Natural killer cell (primary cell): ENCODE measurements around the gene PLCH1. TPM values are rescaled to one million over a fixed set of nuclear protein-coding genes. Genes with fewer than 3 reads are reported as not detected.

ENCODE experiments used
- ATAC-seq, 3 donors: fragments of 150-1000 bp in 2 of 3; fragments of 200-7000 bp in 1 of 3; cut with Tn5 transposase; 1 replicate in 1 of 3; 2 replicates in 2 of 3; pipeline ENCODE4 v1.10.0; 2021; ENCODE audit warnings: mild to moderate bottlenecking in 2 of 3, moderate library complexity in 2 of 3
- DNase-seq, 2 donors: peaks; one replicate each; pipeline versions ENCODE4 v3.0.0 to v3.0.0-alpha.2; 2013 to 2021; ENCODE audit warnings: mixed read lengths in 1 of 2
- H3K27ac ChIP-seq: one replicate; pipeline ENCODE4 v1.5.1; 2013; ENCODE audit warnings: mild to moderate bottlenecking, low read length
- H3K27me3 ChIP-seq: one replicate; pipeline ENCODE4 v1.6.1; 2013; ENCODE audit warnings: low read length; ENCODE audit not compliant: control insufficient read depth, insufficient read depth
- H3K36me3 ChIP-seq: one replicate; pipeline ENCODE4 v1.6.1; 2013; ENCODE audit warnings: low read length; ENCODE audit not compliant: control insufficient read depth, insufficient read depth
- H3K4me1 ChIP-seq: one replicate; pipeline ENCODE4 v1.6.1; 2013; ENCODE audit warnings: low read length; ENCODE audit not compliant: control insufficient read depth, insufficient read depth
- H3K4me3 ChIP-seq: one replicate; pipeline ENCODE4 v1.5.1; 2013; ENCODE audit warnings: low read length
- H3K9me3 ChIP-seq: one replicate; pipeline ENCODE4 v1.6.1; 2013; ENCODE audit warnings: low read length; ENCODE audit not compliant: control insufficient read depth, insufficient read depth
- H3K27ac Mint-ChIP-seq, 2 donors: one replicate each; pipeline ENCODE4 v1.8.0; 2022; ENCODE audit warnings: mild to moderate bottlenecking in 2 of 2, mixed read lengths in 2 of 2, moderate library complexity in 1 of 2
- H3K27me3 Mint-ChIP-seq, 2 donors: one replicate each; pipeline ENCODE4 v1.8.0; 2022; ENCODE audit warnings: low read depth in 2 of 2, mixed read lengths in 2 of 2
- H3K36me3 Mint-ChIP-seq: one replicate; pipeline ENCODE4 v1.8.0; 2022; ENCODE audit warnings: mixed read lengths
- H3K4me1 Mint-ChIP-seq, 2 donors: one replicate each; pipeline ENCODE4 v1.8.0; 2022; ENCODE audit warnings: mixed read lengths in 2 of 2
- H3K4me3 Mint-ChIP-seq: one replicate; pipeline ENCODE4 v1.8.0; 2022; ENCODE audit warnings: mild to moderate bottlenecking, moderate library complexity, mixed read lengths
- H3K9me3 Mint-ChIP-seq, 2 donors: one replicate each; pipeline ENCODE4 v1.8.0; 2022; ENCODE audit warnings: mixed read lengths in 2 of 2
- WGBS: methylation state at CpG from one replicate; pipeline ENCODE4 v1.1.7; 2013; ENCODE audit warnings: missing lambda C conversion rate; ENCODE audit not compliant: insufficient coverage; 5-methylcytosine and 5-hydroxymethylcytosine counted together
- intact Hi-C: fragments of 100-400 bp; cut with micrococcal nuclease; formaldehyde crosslinking; loops from one replicate; pipeline ENCODE4 v1.14.2; 2022
- total RNA-seq, 4 donors: library from RNA; stranded (reverse); fragments of 120-200 nt in 1 of 4; gene quantifications; one replicate each; pipeline versions ENCODE4 v1.2.3 to v1.2.4, GENCODE V29; 2013 to 2022
- TF ChIP-seq, protein P1 (sequence below): fragments of 200-600 bp; IDR thresholded peaks from one replicate; pipeline ENCODE4 v1.8.0; 2022; ENCODE audit warnings: antibody characterized with exemption

The PLCH1 gene
- total RNA-seq, 3 donors from 2014 or later (not counting 1 experiment from before 2014, with no cell fraction given) = 0.05 to 0.26 (median 0.08) TPM

DNA sequence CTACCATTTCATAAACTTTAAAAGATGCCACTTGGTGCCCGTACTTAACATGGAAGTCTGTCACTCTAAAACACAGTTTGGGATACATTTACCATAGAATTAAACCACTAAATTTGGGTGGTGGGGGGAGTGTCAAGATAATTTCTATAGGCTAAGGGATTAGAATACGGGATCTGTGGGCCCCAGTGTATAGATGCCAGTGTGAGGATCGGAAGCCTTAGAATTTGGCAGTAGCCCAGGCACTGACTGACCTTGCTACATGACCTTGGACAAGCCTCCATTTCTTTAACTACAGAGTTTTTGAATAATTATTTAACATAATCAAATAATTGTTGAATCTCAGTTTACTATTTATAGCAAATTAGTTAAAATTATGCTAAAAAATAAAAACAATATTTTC is 375.1 kb downstream of the PLCH1 start:
- H3K9me3 ChIP-seq = peaks cover 4% of the 10 kb centered on the region
- H3K27ac ChIP-seq = no peak overlapping the region
- no peaks in the 10 kb centered on the region for H3K36me3 Mint-ChIP-seq
- H3K4me1 ChIP-seq = no peaks in the 10 kb centered on the region
- no peak overlapping the region for H3K4me3 Mint-ChIP-seq
- H3K4me3 ChIP-seq = no peak overlapping the region
- no peak for DNase-seq
- TF ChIP-seq, protein P1, sequence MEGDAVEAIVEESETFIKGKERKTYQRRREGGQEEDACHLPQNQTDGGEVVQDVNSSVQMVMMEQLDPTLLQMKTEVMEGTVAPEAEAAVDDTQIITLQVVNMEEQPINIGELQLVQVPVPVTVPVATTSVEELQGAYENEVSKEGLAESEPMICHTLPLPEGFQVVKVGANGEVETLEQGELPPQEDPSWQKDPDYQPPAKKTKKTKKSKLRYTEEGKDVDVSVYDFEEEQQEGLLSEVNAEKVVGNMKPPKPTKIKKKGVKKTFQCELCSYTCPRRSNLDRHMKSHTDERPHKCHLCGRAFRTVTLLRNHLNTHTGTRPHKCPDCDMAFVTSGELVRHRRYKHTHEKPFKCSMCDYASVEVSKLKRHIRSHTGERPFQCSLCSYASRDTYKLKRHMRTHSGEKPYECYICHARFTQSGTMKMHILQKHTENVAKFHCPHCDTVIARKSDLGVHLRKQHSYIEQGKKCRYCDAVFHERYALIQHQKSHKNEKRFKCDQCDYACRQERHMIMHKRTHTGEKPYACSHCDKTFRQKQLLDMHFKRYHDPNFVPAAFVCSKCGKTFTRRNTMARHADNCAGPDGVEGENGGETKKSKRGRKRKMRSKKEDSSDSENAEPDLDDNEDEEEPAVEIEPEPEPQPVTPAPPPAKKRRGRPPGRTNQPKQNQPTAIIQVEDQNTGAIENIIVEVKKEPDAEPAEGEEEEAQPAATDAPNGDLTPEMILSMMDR = no peak
- peaks cover 0 to 2% of the 10 kb centered on the region in 2 donors for H3K9me3 Mint-ChIP-seq
- peaks cover 0 to 6% of the 10 kb centered on the region in 2 donors for H3K27me3 Mint-ChIP-seq
- 93% methylated on average over 2 of the region's 3 CpGs for WGBS
- no peaks in the 10 kb centered on the region for H3K4me1 Mint-ChIP-seq
- no peak overlapping the region for H3K27ac Mint-ChIP-seq
- intact Hi-C loops = no loop called here
- no peak for ATAC-seq
- H3K36me3 ChIP-seq = no peaks in the 10 kb centered on the region
- no peaks in the 10 kb centered on the region for H3K27me3 ChIP-seq

DNA sequence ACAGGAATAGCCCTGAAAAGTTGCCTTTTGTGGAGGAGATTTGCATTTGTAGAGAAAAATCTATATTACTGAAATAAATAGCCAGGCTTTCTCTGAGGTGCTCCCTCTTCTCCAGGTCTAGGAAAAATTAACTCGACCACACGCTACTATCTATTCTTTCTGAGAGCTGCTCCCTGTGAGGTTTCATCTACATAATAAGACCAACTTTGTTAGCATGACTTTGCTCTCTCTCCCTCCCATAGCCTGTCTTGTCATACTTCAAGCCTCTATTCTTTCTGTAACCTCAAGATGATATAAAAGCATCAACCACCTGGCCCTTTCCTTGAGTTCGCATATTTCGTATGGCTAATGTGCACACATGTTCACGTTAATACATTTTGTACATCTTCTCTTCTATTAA is 375.6 kb downstream of the PLCH1 start:
- Mint-ChIP-seq H3K36me3 (no peaks in the 10 kb centered on the region), H3K9me3 (peaks cover 0 to 2% of the 10 kb centered on the region in 2 donors), H3K4me3 (no peak overlapping the region), H3K27ac (no peak overlapping the region), H3K27me3 (peaks cover 0 to 6% of the 10 kb centered on the region in 2 donors), H3K4me1 (no peaks in the 10 kb centered on the region)
- ATAC-seq (no peak), DNase-seq (no peak)
- no peaks in the 10 kb centered on the region for H3K4me1 ChIP-seq
- H3K27me3 ChIP-seq = no peaks in the 10 kb centered on the region
- over 99% methylated on average over 5 of the region's 5 CpGs for WGBS
- TF ChIP-seq, protein P1 = no peak
- no peak overlapping the region for H3K27ac ChIP-seq
- intact Hi-C loops = no loop called here
- H3K9me3 ChIP-seq = peaks cover 4% of the 10 kb centered on the region
- no peaks in the 10 kb centered on the region for H3K36me3 ChIP-seq
- no peak overlapping the region for H3K4me3 ChIP-seq

DNA sequence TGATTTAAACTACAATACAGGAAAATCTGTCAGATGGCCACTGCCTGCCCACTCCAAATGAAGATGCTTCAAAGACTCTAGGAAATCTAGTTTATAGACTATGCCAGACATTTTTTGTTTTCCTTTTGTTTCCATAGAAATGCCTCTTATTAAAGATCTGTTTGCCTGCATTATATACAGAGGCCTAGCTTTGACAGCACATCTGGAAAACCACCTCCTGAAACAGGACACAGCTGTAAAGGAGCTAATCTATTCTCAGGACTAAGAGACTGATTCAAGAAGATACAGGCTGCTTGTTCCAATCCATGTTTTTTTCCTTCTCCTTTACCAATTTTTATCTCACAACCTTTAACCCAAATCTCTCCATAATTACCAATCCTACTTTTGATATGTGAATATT is 376.1 kb downstream of the PLCH1 start:
- Histone ChIP-seq H3K4me3 (no peak overlapping the region), H3K27me3 (no peaks in the 10 kb centered on the region), H3K27ac (no peak overlapping the region), H3K9me3 (peaks cover 4% of the 10 kb centered on the region), H3K4me1 (no peaks in the 10 kb centered on the region), H3K36me3 (no peaks in the 10 kb centered on the region)
- H3K4me1 Mint-ChIP-seq = no peaks in the 10 kb centered on the region
- H3K36me3 Mint-ChIP-seq = no peaks in the 10 kb centered on the region
- DNase-seq = no peak
- ATAC-seq = no peak
- H3K4me3 Mint-ChIP-seq = no peak overlapping the region
- H3K27me3 Mint-ChIP-seq = peaks cover 0 to 6% of the 10 kb centered on the region in 2 donors
- intact Hi-C loops = no loop called here
- TF ChIP-seq, protein P1 = no peak
- peaks cover 0 to 2% of the 10 kb centered on the region in 2 donors for H3K9me3 Mint-ChIP-seq
- H3K27ac Mint-ChIP-seq = no peak overlapping the region

DNA sequence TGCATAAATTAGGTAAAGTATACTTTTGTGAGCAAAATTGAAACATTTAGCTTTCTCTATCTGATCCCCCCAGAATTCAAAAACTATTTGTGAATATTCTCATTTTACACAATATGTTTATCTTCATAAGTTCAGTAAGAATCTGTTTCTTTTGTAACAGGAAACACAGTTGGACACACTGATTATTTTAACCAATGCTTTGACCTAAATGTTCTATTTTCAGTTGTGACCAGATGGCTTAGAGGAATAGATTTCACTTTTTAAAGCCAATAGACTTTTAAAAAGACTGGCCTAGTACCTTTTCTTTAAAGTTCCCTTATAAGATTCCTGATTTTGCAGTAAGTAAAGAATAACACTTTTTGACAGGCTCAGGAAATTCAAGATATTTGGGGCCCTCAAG is 377.4 kb downstream of the PLCH1 start:
- Mint-ChIP-seq H3K9me3 (peaks cover 0 to 2% of the 10 kb centered on the region in 2 donors), H3K36me3 (no peaks in the 10 kb centered on the region), H3K27me3 (peaks cover 0 to 6% of the 10 kb centered on the region in 2 donors), H3K4me1 (no peaks in the 10 kb centered on the region), H3K4me3 (no peak overlapping the region), H3K27ac (no peak overlapping the region)
- H3K27me3 ChIP-seq = no peaks in the 10 kb centered on the region
- H3K4me3 ChIP-seq = no peak overlapping the region
- intact Hi-C loops = no loop called here
- no peaks in the 10 kb centered on the region for H3K36me3 ChIP-seq
- no peak for DNase-seq
- TF ChIP-seq, protein P1 = no peak
- peaks cover 4% of the 10 kb centered on the region for H3K9me3 ChIP-seq
- H3K27ac ChIP-seq = no peak overlapping the region
- H3K4me1 ChIP-seq = no peaks in the 10 kb centered on the region
- no peak for ATAC-seq
